Ascending aorta (tissue), 2 donors: ENCODE data around the gene USP49. TPM values are rescaled to one million over a fixed set of nuclear protein-coding genes. Genes with fewer than 3 reads are reported as not detected.

Source experiments
- DNase-seq, 2 donors: peaks; one replicate each; pipeline ENCODE4 v3.0.0-alpha.2; 2019; ENCODE audit warnings: low spot score in 2 of 2
- H3K27ac ChIP-seq, 2 donors: fragments of 200-600 bp; sonication (generic); one replicate each; pipeline ENCODE4 v1.5.1; 2016 to 2017; ENCODE audit warnings: mild to moderate bottlenecking in 1 of 2
- H3K27me3 ChIP-seq: fragments of 200-600 bp; sonication (generic); one replicate; pipeline ENCODE4 v1.5.1; 2017
- H3K36me3 ChIP-seq, 2 donors: fragments of 200-600 bp; sonication (generic); one replicate each; pipeline ENCODE4 v1.5.1; 2016
- H3K4me1 ChIP-seq, 2 donors: fragments of 200-600 bp; sonication (generic); one replicate each; pipeline ENCODE4 v1.5.1; 2016 to 2017; ENCODE audit warnings: mild to moderate bottlenecking in 1 of 2
- H3K4me3 ChIP-seq, 2 donors: fragments of 200-600 bp; sonication (generic); one replicate each; pipeline ENCODE4 v1.5.1; 2016 to 2017; ENCODE audit warnings: mild to moderate bottlenecking in 1 of 2
- H3K9me3 ChIP-seq, 2 donors: fragments of 200-600 bp; sonication (generic); one replicate each; pipeline ENCODE4 v1.5.1; 2016
- intact Hi-C: fragments of 100-400 bp; cut with DNase I; formaldehyde crosslinking; loops from one replicate; pipeline ENCODE4 v1.15.1; 2023
- total RNA-seq: library from RNA; depleted of rRNA; stranded (reverse); fragments of >200 nt; gene quantifications from one replicate; pipeline ENCODE4 v1.1.0, GENCODE V29; 2016
- TF ChIP-seq, protein P1 (sequence below), 3 experiments: fragments of 200-600 bp in 2 of 3; fragments of 450-650 bp in 1 of 3; sonication (generic) in 2 of 3; IDR thresholded peaks; one replicate each; pipeline ENCODE4 v1.5.1; 2016 to 2019; ENCODE audit warnings: antibody characterized with exemption in 3 of 3, mild to moderate bottlenecking in 1 of 3, moderate library complexity in 1 of 3

USP49 gene
- total RNA-seq, 1 donor from 2014 or later, result 8.7 TPM

DNA sequence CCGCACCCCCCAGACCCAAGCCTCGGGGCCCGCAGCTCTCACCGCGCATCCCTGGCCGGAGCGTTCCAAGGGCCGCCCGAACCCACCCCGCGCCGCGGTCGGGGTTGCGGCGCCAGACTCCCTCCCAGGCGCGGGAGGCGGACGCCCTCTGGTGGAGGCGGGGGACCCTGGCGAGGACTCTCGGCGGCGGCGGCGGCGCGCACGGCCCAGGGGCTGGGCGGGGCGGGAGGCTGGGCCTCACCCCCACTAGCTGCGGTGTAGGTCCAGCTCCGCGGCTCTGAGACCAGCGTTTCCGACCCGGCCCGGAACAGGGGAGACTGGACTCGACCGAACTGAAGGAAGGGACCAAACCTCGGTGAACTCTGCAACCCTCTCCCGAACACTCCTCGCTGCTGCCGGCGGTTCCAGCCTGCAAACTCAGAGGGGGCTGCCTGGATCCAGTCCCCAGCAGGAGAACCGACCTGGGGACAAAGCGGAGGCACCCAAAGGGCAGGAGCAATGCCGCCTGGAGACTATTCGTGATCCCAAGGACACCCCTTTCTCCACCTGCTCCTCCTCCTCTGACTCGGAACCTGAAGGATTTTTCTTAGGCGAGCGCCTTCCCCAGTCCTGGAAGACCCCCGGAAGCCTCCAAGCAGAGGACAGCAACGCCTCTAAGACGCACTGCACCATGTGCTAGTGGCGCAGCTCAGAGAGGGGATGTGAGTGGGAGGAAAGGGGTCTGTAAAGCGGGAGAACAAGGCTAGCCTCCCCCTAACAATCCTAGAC, 108.5 kb downstream of the USP49 start:
- Histone ChIP-seq H3K4me1 (peaks cover 12 to 13% of the 10 kb centered on the region in 2 donors), H3K4me3 (peak overlapping the region; percentile 75 to 79), H3K9me3 (no peaks in the 10 kb centered on the region), H3K27me3 (no peaks in the 10 kb centered on the region), H3K36me3 (peaks cover 5 to 18% of the 10 kb centered on the region in 2 donors), H3K27ac (peak overlapping the region; percentile 87 to 92)
- intact Hi-C loops, result loop anchor here (1.0 to 10.0 kb wide), 12 partner anchors 51 to 1838 kb away; partner anchors contain the start of genes BYSL, CCND3, FOXP4 and GTPBP2
- TF ChIP-seq, protein P1, sequence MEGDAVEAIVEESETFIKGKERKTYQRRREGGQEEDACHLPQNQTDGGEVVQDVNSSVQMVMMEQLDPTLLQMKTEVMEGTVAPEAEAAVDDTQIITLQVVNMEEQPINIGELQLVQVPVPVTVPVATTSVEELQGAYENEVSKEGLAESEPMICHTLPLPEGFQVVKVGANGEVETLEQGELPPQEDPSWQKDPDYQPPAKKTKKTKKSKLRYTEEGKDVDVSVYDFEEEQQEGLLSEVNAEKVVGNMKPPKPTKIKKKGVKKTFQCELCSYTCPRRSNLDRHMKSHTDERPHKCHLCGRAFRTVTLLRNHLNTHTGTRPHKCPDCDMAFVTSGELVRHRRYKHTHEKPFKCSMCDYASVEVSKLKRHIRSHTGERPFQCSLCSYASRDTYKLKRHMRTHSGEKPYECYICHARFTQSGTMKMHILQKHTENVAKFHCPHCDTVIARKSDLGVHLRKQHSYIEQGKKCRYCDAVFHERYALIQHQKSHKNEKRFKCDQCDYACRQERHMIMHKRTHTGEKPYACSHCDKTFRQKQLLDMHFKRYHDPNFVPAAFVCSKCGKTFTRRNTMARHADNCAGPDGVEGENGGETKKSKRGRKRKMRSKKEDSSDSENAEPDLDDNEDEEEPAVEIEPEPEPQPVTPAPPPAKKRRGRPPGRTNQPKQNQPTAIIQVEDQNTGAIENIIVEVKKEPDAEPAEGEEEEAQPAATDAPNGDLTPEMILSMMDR (IDR thresholded peaks at IDR 0.05), result peak; percentile 80 to 94 (median 83)
- DNase-seq, result peak; percentile 45 to 94

DNA sequence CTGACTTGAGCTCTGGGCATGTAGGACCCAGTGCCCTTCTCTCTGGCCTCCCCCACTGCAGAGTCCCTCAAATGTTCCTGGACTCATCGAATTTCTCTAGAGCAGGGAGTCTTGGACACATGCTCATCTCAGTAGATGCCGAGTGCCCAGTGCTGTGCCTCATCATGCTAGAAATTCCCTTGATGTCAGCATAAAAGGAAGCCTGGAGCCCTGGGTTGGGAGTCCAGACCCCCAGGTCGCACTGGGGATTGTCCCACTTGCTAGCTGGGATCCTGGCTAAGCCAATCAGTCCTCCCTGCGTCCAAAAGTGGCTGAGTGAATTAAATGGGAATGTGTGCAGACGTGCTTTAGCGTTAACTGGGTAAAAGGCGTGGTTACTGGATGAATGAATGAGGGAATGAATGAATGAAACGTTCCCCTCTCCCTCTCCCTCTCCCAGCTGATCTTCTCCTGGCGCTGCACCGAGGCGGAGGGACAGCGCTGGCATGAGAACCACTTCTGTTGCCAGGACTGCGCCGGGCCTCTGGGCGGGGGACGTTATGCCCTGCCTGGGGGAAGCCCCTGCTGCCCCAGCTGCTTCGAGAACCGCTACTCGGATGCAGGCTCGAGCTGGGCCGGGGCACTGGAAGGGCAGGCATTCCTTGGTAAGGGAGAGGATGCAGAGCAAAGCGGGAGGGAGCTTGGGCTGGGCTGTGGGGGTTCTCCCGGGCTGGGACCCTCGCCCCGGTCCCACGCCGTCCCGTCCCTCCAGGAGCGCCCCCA, 109.3 kb downstream of the USP49 start:
- Histone ChIP-seq H3K27me3 (no peaks in the 10 kb centered on the region), H3K4me1 (peaks cover 17 to 18% of the 10 kb centered on the region in 2 donors), H3K36me3 (peaks cover 5 to 17% of the 10 kb centered on the region in 2 donors), H3K4me3 (peak overlapping the region; percentile 75 to 79), H3K9me3 (no peaks in the 10 kb centered on the region), H3K27ac (peak overlapping the region; percentile 71 to 92)
- intact Hi-C loops, result loop anchor here (2.0 to 10.0 kb wide), 9 partner anchors 79 to 1839 kb away; partner anchors contain the start of genes CCND3, FOXP4, GTPBP2 and MRPS10
- no peak for DNase-seq
- TF ChIP-seq, protein P1 (IDR thresholded peaks at IDR 0.05), result no peak

DNA sequence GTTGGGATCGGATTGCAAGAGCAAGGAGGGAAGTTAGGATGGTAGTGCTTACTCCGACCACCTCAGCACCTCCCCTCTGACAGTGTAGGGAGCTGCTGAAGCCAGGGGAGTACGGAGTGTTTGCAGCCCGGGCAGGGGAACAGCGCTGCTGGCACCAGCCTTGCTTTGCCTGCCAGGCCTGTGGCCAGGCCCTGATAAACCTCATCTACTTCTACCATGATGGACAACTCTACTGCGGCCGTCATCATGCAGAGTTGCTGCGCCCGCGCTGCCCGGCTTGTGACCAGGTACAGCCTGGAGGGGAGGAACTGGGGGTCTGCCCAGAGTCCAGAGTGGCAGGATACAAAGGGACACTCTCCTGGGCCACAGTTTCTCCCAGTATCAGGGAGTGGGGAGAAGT, 109.9 kb downstream of the USP49 start:
- H3K9me3 ChIP-seq, result no peaks in the 10 kb centered on the region
- no peak for DNase-seq
- peaks cover 17 to 18% of the 10 kb centered on the region in 2 donors for H3K4me1 ChIP-seq
- TF ChIP-seq, protein P1 (IDR thresholded peaks at IDR 0.05), result no peak
- no peak overlapping the region for H3K27ac ChIP-seq
- peaks cover 5 to 11% of the 10 kb centered on the region in 2 donors for H3K36me3 ChIP-seq
- no peak overlapping the region for H3K4me3 ChIP-seq
- H3K27me3 ChIP-seq, result no peaks in the 10 kb centered on the region
- intact Hi-C loops, result loop anchor here (5.0 to 10.0 kb wide), 3 partner anchors 78 to 1840 kb away; partner anchors contain the start of genes GTPBP2 and UBR2

DNA sequence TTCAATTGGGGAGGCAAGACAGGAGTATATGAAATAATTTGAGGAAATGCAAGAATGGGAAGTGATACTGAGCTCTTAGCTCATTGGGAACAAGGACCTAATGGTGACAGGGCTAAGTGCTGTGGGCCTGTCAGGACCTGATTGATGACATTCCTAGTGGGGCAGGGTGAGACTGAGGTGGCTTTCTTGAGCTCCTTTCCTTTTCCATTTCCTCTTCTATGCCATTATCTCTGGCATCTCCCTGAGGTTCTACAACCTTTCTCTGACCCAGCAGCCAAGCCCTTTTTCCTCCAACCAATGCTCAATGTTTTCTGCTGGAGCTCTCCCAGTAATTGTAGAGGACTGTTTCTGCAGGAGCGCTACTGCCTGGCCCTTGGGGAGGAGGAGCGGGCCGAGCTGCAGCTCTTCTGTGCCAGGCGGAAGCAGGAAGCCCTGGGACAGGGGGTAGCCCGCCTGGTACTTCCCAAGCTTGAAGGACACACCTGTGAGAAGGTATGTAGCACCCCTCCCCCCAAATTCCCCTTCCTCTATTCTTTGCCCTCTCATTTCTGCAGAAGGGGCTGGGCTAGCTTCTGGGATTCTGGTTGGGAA, 110.5 kb downstream of the USP49 start:
- no peaks in the 10 kb centered on the region for H3K9me3 ChIP-seq
- TF ChIP-seq, protein P1 (IDR thresholded peaks at IDR 0.05), result no peak
- H3K4me3 ChIP-seq, result no peak overlapping the region
- H3K27ac ChIP-seq, result no peak overlapping the region
- H3K36me3 ChIP-seq, result peaks cover 5 to 7% of the 10 kb centered on the region in 2 donors
- intact Hi-C loops, result loop anchor here (5.0 to 10.0 kb wide), 3 partner anchors 77 to 1840 kb away; partner anchors contain the start of genes GTPBP2 and UBR2
- DNase-seq, result no peak
- H3K4me1 ChIP-seq, result peaks cover 17 to 18% of the 10 kb centered on the region in 2 donors
- no peaks in the 10 kb centered on the region for H3K27me3 ChIP-seq

DNA sequence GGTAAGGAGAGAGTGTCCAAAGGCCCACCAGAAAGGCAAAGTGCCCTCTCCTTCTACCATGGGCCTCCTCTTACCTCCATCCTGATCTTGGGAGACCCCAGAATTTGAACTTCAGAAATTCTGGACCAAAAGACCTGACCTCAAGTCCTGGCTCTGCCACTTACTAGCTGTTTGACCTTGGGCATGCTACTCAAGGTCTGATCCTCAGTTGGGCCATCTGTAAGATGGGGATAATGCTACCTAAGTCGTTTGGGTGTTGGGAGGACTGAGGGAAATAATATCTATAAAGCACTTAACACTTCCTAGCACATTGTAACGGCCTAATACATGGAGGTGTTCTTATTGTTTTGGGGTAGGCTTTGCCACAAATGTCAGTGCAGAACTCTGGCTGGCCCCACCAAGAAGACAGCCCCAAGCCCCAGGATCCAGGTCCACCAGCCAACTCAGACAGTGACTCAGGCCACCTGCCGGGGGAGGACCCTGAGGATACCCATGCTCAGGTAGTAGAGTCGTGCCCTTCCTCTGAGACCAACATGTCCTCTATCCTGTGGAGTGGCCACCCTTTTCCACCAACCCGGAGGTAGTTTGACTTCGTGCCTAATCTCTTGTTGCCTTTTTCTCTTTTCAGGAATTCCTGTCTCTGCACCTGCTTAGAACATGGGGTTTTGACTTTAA, 111.9 kb downstream of the USP49 start:
- no peak for DNase-seq
- TF ChIP-seq, protein P1 (IDR thresholded peaks at IDR 0.05), result no peak
- Histone ChIP-seq H3K4me1 (peaks cover 13 to 23% of the 10 kb centered on the region in 2 donors), H3K4me3 (no peak overlapping the region), H3K36me3 (no peaks in the 10 kb centered on the region), H3K9me3 (no peaks in the 10 kb centered on the region), H3K27me3 (no peaks in the 10 kb centered on the region), H3K27ac (no peak overlapping the region)
- intact Hi-C loops, result loop anchor here (10.0 kb wide), 2 partner anchors 782 to 1842 kb away; partner anchors contain the start of genes GTPBP2 and UBR2
